RWPE1 (cell line): ENCODE data around the gene MAPK8.

ENCODE experiments used
- CTCF ChIA-PET: fragments of 350-600 bp; sonication (Branson Sonifier 250); formaldehyde crosslinking; extraction: SDS; loops from one replicate; lab custom pipeline; 2021; lab: Yijun Ruan, JAX
- POLR2A ChIA-PET: fragments of 400-600 bp; formaldehyde crosslinking; extraction: SDS; loops from one replicate; lab custom pipeline; 2020; ENCODE audit warnings: antibody characterized with exemption; ENCODE audit not compliant: low non-redundant PET; lab: Yijun Ruan, JAX
- DNase-seq: peaks from one replicate; pipeline ENCODE4 v3.0.0; 2012; ENCODE audit warnings: low spot score
- H3K27ac ChIP-seq: fragments of 450-650 bp; 2 replicates; pipeline ENCODE4 v1.5.1; 2017
- TF ChIP-seq, protein P1 (sequence below): fragments of 450-650 bp; conservative IDR thresholded peaks from 2 replicates; pipeline ENCODE4 v1.5.1; 2017; ENCODE audit warnings: low read depth, mild to moderate bottlenecking

Gene MAPK8

GRCh38 chr10:48364659-48365405, 58.4 kb downstream of the MAPK8 start:
- POLR2A ChIA-PET = no interaction called here
- CTCF ChIA-PET = interaction anchor here (0.6 to 1.1 kb wide), 3 partner anchors 81 to 160 kb away, joined by 3 to 8 read pairs (median 3); no protein-coding TSS in a partner anchor
- DNase-seq = no peak
- TF ChIP-seq, protein P1, sequence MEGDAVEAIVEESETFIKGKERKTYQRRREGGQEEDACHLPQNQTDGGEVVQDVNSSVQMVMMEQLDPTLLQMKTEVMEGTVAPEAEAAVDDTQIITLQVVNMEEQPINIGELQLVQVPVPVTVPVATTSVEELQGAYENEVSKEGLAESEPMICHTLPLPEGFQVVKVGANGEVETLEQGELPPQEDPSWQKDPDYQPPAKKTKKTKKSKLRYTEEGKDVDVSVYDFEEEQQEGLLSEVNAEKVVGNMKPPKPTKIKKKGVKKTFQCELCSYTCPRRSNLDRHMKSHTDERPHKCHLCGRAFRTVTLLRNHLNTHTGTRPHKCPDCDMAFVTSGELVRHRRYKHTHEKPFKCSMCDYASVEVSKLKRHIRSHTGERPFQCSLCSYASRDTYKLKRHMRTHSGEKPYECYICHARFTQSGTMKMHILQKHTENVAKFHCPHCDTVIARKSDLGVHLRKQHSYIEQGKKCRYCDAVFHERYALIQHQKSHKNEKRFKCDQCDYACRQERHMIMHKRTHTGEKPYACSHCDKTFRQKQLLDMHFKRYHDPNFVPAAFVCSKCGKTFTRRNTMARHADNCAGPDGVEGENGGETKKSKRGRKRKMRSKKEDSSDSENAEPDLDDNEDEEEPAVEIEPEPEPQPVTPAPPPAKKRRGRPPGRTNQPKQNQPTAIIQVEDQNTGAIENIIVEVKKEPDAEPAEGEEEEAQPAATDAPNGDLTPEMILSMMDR = no peak
- no peak overlapping the region for H3K27ac ChIP-seq

DNA sequence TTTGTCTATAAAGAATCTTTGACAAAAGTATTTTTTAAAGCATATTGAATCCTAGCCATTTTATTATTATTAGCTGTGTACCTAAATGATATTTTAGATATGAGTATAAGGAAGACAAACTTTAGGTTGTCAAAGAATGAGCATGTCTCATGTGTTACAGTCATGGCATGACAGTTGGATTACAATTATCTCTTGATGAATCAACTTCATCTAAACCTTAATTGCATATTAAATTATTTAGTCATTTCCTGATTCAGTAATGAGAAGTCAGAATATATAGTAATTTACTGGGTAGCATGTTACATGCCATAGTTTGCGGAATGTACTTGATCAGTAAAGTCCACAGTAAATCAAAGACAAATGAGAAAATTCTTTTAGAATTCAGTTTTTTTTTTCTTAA, 59.2 kb downstream of the MAPK8 start:
- TF ChIP-seq, protein P1 = no peak
- H3K27ac ChIP-seq = no peak overlapping the region
- POLR2A ChIA-PET = no interaction called here
- CTCF ChIA-PET = interaction anchor here (0.6 kb wide), 1 partner anchor 159 kb away, joined by 3 read pairs; no protein-coding TSS in a partner anchor
- no peak for DNase-seq

- no peak overlapping the region for H3K27ac ChIP-seq
- DNase-seq = no peak
- ChIA-PET POLR2A (no interaction called here), CTCF (interaction anchor here (0.7 to 0.8 kb wide), 2 partner anchors 25 to 292 kb away, joined by 3 to 6 read pairs; no protein-coding TSS in a partner anchor)
- TF ChIP-seq, protein P1 = no peak
These were observed 59.8 kb downstream of the MAPK8 start for GRCh38 chr10:48366261-48366660.

DNA sequence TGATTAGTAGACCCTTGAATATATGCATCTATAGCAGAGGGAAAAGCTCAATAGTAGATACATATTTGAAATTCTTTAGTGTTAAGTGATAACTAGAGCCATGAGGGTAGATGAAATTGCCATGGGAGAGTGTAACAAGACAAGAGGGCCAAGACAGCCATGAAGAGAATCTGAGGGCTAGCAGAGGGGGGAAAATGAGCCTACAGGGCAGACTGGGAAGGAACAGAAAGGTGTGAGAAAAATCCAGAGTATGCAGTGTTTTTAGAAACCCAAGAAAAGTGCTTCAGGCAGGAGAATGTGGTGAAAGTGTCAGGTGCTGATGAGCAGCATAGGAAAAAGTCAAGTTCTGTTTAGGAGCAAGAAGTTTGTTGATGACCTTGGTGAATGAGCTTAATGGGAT, 63.0 kb downstream of the MAPK8 start:
- ChIA-PET CTCF (no interaction called here), POLR2A (no interaction called here)
- no peak for DNase-seq
- no peak overlapping the region for H3K27ac ChIP-seq
- TF ChIP-seq, protein P1 = no peak

GRCh38 chr10:48377751-48378530, 71.5 kb downstream of the MAPK8 start:
- TF ChIP-seq, protein P1 = no peak
- ChIA-PET POLR2A (no interaction called here), CTCF (no interaction called here)
- H3K27ac ChIP-seq = no peak overlapping the region
- DNase-seq = no peak

GRCh38 chr10:48378675-48379074, 72.2 kb downstream of the MAPK8 start:
- TF ChIP-seq, protein P1 = no peak
- H3K27ac ChIP-seq = no peak overlapping the region
- no peak for DNase-seq
- ChIA-PET POLR2A (no interaction called here), CTCF (no interaction called here)
